Panc1 (cell line): ENCODE data around the gene MAGI1. TPM values are rescaled to one million over a fixed set of nuclear protein-coding genes. Genes with fewer than 3 reads are reported as not detected.
A peak's percentile ranks its signal among the peaks of the same experiment; 100 is the strongest.

Source experiments
- ATAC-seq: fragments of 200-7000 bp; cut with Tn5 transposase; 2 replicates; pipeline ENCODE4 v1.9.1; 2020; ENCODE audit warnings: mild to moderate bottlenecking, moderate library complexity
- BruUV-seq: library from RNA; stranded (reverse); fragments of 400-500 nt; replicated peaks from 2 replicates; lab custom pipeline; 2021; lab: Mats Ljungman, UMichigan
- CTCF ChIA-PET: fragments of 300-600 bp; sonication (Branson Sonifier 250); formaldehyde crosslinking; loops from one replicate; lab custom pipeline; 2022; ENCODE audit warnings: antibody characterized with exemption; lab: Charles Lee
- POLR2A ChIA-PET: fragments of 300-600 bp; sonication (Branson Sonifier 250); formaldehyde crosslinking; loops from one replicate; lab custom pipeline; 2022; ENCODE audit warnings: antibody characterized with exemption; lab: Charles Lee
- DNase-seq: peaks from one replicate; pipeline ENCODE4 v3.0.0-alpha.2; 2010; ENCODE audit warnings: low read depth, low spot score
- H3K27ac ChIP-seq: 2 replicates; pipeline ENCODE4 v1.5.1; 2011; ENCODE audit warnings: mild to moderate bottlenecking, low read length, inconsistent platforms
- H3K27me3 ChIP-seq: fragments of 200-500 bp; sonication (Bioruptor generic); 2 replicates; pipeline ENCODE4 v1.6.0; 2014; ENCODE audit warnings: low read length, inconsistent platforms; ENCODE audit not compliant: control insufficient read depth, insufficient read depth
- H3K36me3 ChIP-seq: fragments of 200-500 bp; sonication (Bioruptor generic); 2 replicates; pipeline ENCODE4 v1.5.1; 2014; ENCODE audit warnings: inconsistent platforms, mild to moderate bottlenecking, low read length, moderate library complexity; ENCODE audit not compliant: control insufficient read depth, insufficient read depth
- H3K4me1 ChIP-seq: 2 replicates; pipeline ENCODE4 v1.5.1; 2011; ENCODE audit warnings: inconsistent platforms, mild to moderate bottlenecking, low read length, moderate library complexity; ENCODE audit not compliant: control insufficient read depth, insufficient read depth
- H3K4me3 ChIP-seq, 2 experiments: 2 replicates each; pipeline ENCODE4 v1.5.1; 2011 to 2012; ENCODE audit warnings: low read depth in 2 of 2, low read length in 2 of 2, mild to moderate bottlenecking in 2 of 2, inconsistent platforms in 1 of 2, moderate library complexity in 1 of 2
- H3K9me3 ChIP-seq: fragments of 200-500 bp; sonication (Bioruptor generic); 2 replicates; pipeline ENCODE4 v1.5.1; 2014; ENCODE audit warnings: low read depth, mild to moderate bottlenecking, inconsistent platforms, low read length, moderate library complexity; ENCODE audit not compliant: control insufficient read depth, insufficient read depth
- CTCF ChIP-seq: fragments of 450-650 bp; IDR thresholded peaks from 2 replicates; pipeline ENCODE4 v1.5.1; 2017; ENCODE audit warnings: mild to moderate bottlenecking
- POLR2AphosphoS5 ChIP-seq: IDR thresholded peaks from 2 replicates; pipeline ENCODE4 v1.6.1; 2012; ENCODE audit warnings: mild to moderate bottlenecking, low read depth, low read length, moderate library complexity
- REST ChIP-seq, 2 experiments: IDR thresholded peaks; 2 replicates each; pipeline ENCODE4 v1.6.1; 2011 to 2012; ENCODE audit warnings: low read depth in 2 of 2, control low read depth in 1 of 2, low read length in 1 of 2, mild to moderate bottlenecking in 1 of 2, moderate library complexity in 1 of 2; ENCODE audit not compliant: insufficient read depth in 1 of 2
- SIN3A ChIP-seq: IDR thresholded peaks from 2 replicates; pipeline ENCODE4 v1.6.1; 2012; ENCODE audit warnings: low read depth, mild to moderate bottlenecking, low read length, moderate library complexity, borderline replicate concordance; ENCODE audit not compliant: insufficient read depth
- TCF7L2 ChIP-seq: IDR thresholded peaks from 2 replicates; pipeline ENCODE4 v1.6.1; 2011; ENCODE audit warnings: mild to moderate bottlenecking, low read depth, low read length, inconsistent platforms
- in situ Hi-C: cut with HindIII; loops from 2 replicates; pipeline ENCODE4 v1.10.0; 2016; ENCODE audit warnings: low sequenced_read_pairs, low pct_unique_long_range_greater_than_20kb
- intact Hi-C: fragments of 100-400 bp; cut with micrococcal nuclease; formaldehyde crosslinking; loops from one replicate; pipeline ENCODE4 v1.10.0; 2022; ENCODE audit not compliant: unreplicated experiment
- total RNA-seq: library from RNA; stranded (reverse); gene quantifications from one replicate; pipeline ENCODE4 v1.2.1, GENCODE V29; 2021; ENCODE audit not compliant: unreplicated experiment

The MAGI1 gene
- total RNA-seq, 1 experiment from 2014 or later: 9.5 TPM

GRCh38 chr3:65974509-65974908 is 64.2 kb downstream of the MAGI1 start:
- no peak for ATAC-seq
- H3K36me3 ChIP-seq: no peaks in the 10 kb centered on the region
- TF ChIP-seq SIN3A (no peak), CTCF (peak; percentile 14; the same call in 1 of the 2 replicates)
- no peaks in the 10 kb centered on the region for H3K9me3 ChIP-seq
- intact Hi-C loops (no loop called here), in situ Hi-C loops (no loop called here)
- BruUV-seq: no TSS peak
- no peak for DNase-seq
- H3K27ac ChIP-seq: no peak overlapping the region
- CTCF ChIA-PET: no interaction called here
- H3K4me3 ChIP-seq: no peak overlapping the region
- POLR2A ChIA-PET: no interaction called here
- no peaks in the 10 kb centered on the region for H3K4me1 ChIP-seq
- H3K27me3 ChIP-seq: no peaks in the 10 kb centered on the region

- ChIA-PET CTCF (interaction anchor here (0.6 kb wide), 1 partner anchor 183 kb away, joined by 3 read pairs; no protein-coding TSS in a partner anchor), POLR2A (no interaction called here)
- DNase-seq (no peak), ATAC-seq (no peak)
- intact Hi-C loops (no loop called here), in situ Hi-C loops (no loop called here)
- TF ChIP-seq TCF7L2 (no peak), POLR2AphosphoS5 (no peak), CTCF (no peak), SIN3A (no peak), REST (IDR thresholded peaks at IDR 0.05; ENCODE audit: insufficient read depth in 1 of 2, low read depth in 2 of 2, low read length in 1 of 2) (no peak)
- H3K27me3 ChIP-seq: no peaks in the 10 kb centered on the region
- H3K9me3 ChIP-seq: no peaks in the 10 kb centered on the region
- no peak overlapping the region for H3K4me3 ChIP-seq
- no peaks in the 10 kb centered on the region for H3K4me1 ChIP-seq
- no peak overlapping the region for H3K27ac ChIP-seq
- no TSS peak for BruUV-seq
- H3K36me3 ChIP-seq: no peaks in the 10 kb centered on the region
Measured at GRCh38 chr3:65972765-65973164, 66.0 kb downstream of the MAGI1 start.
